Activated naive CD4-positive, alpha-beta T cell (primary cell): ENCODE measurements around the gene ORAI1.
"Not testable (repeated sequence)": the region's sequence is repeated elsewhere in the genome, so short reads cannot be mapped to it uniquely, and the experiment has no call there.

ENCODE experiments used
- DNase-seq, 4 experiments: peaks; one replicate each; lab custom pipeline; 2025; lab: John Stamatoyannopoulos, UW

The ORAI1 gene

DNA sequence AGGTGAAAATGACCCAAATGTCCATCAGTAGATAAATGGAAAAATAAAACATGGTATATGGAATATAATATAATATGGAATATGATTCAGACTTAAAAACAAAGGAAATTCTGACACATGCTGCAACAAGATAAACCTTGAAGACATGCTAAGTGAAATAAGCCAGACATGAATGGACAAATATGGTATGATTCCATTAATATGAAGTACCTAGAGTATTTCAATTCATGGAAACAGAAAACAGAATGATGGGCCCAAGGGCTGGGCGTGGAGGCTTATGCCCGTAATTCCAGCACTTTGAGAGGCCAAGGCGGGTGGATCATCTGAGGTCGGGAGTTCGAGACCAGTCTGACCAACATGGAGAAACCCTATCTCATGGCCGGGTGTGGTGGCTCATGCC, 22.7 kb upstream of the ORAI1 start:
- DNase-seq, result no peak

DNA sequence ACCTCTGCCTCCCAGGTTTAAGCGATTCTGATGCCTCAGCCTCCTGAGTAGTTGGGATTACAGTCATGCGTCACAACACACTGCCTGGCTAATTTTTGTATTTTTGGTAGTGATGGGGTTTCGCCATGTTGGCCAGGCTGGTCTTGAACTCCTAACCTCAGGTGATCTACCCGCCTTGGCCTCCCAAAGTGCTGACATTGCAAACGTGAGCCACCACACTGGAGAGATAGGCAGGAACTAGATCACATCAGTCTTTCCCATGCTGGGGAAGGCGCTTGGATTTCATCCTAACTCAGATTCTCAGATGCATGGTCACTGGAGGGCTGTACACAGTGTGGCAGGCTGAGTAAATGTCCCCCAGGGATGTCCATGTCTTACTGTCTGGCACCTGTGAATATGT, 18.0 kb upstream of the ORAI1 start:
- DNase-seq, result no peak

DNA sequence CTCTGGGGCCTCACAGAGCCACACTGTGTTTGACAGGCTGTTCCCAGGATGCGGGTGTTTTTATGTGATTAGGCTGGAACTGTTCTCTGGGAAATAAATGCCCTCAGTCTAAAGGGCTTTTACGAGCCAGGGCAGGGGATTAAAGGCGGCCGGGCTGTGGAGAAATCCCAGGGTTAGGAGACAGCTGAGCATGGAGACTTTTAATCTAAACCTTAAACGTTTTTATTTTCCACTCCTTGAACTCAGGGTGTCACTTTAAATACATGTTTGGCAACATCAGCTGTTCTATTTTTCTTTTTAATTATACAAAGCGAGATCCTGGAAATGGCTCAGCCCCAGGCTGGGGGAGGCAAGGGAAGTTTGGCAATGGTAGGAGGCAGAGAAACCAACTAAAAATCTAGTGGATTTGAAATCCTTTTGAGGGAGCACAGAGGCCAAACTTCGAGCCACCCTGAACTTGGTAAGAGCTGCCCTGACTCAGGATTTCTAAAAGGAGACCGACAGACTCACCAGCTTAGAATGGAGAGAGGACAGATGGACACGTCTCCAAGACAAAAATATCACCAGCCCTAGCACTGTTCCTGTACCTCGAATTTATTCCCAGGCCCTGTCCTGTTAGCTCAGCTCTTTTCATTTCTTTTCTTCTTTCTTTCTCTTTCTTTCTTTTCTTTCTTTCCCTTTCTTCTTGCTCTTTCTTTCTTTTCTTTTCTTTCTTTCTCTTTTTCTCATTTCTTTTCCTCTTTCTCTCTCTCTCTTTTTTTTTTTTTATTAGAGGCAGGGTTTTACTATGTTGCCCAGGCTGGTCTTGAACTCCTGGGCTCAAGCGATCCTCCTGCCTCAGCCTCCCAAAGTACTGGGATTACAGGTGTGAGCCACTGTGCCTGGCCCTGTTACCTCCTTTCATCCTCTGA, 15.8 kb upstream of the ORAI1 start:
- no peak for DNase-seq

DNA sequence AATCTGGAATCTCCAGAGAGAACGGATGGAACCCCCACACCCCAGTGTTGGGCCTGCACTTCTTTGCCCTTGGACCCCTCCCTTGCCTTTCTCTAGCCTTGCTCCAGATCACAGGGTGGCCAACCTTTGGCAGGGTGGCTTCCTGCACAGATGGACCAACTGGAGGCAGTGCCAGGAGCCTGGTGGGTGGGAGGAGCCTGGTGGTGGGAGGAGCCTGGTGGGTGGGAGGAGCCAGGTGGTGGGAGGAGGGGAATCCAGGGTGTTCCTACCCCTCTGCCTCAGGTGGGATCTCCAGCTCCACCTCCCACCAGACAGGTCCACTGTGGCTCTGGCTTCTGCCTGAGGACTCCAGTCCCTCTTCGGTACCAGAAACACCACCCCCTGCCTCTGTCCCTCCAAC, 15.0 kb upstream of the ORAI1 start:
- no peak for DNase-seq

DNA sequence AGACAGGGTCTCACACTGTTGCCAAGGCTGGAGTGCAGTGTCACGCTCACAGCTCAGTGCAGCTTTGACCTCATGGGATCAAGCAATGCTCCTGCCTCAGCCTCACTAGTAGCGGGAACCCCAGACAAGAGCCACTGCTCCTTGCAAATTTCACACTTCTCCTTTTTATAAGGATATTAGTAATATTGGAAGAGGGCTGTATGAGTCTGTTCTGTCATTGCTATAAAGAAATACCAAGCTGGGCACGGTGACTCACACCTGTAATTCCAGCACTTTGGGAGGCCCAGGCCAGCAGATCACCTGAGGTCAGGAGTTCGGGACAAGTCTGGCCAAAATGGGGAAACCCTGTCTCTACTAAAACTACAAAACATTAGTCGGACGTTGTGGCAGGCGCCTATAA, 12.9 kb upstream of the ORAI1 start:
- DNase-seq, result no peak

DNA sequence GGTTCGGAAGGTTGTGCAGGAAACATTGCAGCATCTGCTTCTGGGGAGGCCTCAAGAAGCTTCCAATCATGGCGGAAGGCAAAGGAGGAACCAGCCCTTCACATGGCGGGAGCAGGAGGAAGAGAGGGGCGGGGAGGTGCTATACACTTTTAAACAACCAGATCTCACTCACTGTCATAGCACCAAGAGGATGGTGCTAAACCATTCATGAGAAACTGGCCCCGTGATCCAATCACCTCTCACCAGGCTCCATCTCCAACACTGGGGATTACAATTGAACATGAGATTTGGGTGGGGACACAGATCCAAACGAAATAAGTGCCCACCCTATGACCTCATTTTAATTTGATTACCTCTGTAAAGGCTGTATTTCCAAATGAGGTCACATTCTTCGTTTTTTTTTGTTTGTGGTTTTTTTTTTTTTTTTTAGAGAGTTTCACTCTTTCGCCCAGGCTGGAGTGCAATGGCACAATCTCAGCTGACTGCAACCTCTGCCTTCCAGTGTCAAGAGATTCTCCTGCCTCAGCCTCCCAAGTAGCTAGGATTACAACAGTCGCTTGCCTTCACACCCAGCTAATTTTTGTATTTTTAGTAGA, 11.4 kb upstream of the ORAI1 start:
- DNase-seq, result no peak

DNA sequence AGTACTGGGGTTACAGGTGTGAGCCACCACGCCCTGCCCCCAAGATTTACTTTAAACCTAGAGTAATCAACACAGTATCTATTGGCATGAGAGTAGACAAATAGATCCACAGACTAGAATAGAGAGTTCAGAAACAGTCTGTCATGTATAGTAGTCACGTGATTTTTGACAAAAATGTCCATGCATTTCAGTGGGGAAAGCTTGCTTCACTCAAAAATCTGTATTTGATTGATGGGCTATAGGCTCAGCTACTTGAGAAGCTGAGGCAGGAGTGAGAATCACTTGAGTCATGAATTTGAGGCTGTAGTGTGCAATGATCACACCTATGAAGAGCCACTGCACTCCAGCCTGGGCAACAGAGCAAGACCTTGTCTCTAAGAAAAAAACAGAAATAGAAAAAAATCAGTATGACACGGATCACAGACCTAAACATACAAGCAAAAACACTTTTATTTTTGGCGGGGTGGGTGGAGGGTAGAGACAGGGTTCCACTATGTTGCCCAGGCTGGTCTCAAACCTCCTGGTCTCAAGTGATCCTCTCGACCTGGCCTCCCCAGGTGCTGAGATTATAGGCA, 7.6 kb upstream of the ORAI1 start:
- DNase-seq, result no peak

DNA sequence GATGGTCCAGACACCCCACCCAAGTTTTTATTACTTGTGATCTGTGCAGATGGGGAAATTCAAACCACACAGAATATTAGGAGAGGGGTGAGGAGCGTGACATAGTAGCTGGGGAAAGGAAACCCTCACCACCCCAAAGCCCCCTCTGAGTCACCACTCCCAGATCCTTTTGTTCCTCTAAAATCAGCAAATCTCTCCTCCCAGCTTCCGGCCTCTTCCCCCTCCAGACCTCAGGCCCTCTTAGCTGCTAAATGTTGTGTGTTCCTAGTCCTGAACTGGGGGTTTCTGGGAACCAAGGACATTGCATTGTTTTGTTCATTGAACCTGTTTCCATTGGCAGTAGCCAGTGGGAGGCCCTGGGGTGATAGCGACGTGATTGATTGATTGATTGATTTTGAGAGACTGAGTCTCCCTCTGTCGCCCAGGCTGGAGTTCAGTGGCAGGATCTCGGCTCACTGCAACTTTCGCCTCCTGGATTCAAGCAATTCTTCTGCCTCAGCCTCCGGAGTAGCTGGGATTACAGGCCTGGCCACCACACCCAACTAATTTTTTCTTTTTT, 5.9 kb upstream of the ORAI1 start:
- no peak for DNase-seq

DNA sequence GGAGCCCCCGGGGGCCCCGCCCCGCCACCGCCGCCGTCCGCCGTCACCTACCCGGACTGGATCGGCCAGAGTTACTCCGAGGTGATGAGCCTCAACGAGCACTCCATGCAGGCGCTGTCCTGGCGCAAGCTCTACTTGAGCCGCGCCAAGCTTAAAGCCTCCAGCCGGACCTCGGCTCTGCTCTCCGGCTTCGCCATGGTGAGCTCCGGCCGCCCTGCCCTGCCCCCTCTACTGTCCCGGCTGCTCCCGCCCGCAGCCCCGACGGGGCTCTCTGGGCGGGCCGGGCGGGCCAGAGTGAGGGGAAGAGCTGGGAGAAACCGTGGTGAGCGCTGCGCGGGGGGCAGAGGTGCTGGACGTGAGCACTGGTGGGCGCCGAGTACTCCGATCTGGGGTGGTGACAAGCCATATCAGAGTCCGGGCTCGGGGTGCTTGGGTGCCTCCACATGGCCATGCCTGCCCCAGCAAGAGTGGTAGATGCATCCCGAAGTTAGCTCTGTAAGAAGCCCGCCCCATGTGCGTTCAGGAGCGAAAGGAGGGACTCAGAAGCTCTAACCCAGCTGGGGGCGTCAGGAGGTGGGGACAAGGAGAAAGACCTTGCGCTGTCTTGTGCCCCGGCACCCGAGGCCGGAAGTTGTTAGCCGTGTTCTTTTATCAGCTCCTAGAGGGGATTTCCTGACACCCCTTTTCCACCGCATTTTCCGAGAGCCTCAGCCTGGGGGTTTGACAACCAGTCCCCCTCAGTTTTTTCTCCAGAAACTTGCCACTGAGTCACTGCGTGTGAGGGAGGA, 717 bp downstream of the ORAI1 start:
- DNase-seq, result peak; percentile 54 to 70 (median 65)

DNA sequence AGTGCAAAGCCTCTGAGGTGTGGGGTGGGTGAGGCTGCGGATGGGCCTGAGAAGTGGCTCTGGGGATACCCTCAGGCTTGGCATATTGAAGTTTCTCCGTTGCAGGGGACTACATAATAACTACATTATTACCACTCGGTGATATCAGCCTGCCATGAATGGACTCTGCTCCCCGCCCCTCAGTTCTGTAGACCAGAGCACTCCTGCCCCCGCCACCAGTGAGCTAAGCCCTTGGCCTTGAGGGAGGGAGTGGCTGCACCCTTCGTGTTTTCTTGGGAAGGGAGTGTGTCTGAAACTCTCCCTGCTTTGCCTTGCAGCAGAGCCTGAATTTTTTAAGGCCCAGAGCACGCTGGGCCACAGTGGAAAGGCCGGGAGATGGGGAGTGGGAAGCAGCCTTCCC, 1.7 kb downstream of the ORAI1 start:
- DNase-seq, result no peak

DNA sequence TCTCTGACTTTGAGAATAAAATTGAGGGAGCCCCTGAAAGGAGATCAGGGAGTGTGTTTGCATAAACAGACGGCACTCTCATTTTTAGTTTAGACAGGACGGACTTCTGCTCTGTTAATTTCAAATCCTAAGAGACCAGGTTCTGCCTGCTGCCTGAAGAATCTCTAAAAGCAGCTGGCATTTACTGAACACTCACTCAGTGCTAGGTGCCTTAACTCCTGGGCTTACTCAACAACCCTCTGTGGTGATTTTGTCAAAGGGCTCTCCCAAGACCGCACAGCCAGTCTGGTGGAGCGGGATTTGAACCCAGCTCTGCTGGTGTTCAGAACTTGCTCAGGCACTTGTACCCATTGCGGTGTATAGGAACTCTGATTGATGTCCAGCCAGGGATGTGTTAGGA, 2.2 kb downstream of the ORAI1 start:
- DNase-seq, result no peak

DNA sequence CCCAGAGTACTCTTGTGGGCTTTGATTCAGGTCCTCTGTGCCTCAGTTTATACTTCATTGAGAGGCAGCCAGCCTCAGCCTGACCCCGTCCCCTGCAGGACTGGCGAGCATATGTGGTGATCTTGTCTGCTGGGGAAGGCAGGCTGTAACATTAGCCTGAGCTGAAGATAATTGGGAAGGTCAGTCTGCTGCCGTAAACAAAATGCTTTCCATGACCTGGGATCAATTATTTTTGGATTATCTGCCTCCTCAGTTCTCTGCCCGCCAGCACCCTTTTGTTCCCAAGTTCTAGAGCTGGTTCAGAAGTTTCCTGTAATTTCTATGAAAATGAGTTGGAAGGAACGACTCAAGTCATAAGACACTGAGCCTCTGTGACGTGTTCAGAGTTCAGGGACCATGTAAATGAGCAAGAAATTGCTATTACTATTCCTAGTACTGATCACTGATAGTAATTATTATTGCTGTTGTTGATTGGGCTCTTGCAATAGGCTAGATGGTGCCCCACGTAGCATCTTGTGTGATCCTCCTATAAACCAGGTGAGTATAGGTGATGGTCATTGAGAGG, 4.5 kb downstream of the ORAI1 start:
- DNase-seq, result no peak

DNA sequence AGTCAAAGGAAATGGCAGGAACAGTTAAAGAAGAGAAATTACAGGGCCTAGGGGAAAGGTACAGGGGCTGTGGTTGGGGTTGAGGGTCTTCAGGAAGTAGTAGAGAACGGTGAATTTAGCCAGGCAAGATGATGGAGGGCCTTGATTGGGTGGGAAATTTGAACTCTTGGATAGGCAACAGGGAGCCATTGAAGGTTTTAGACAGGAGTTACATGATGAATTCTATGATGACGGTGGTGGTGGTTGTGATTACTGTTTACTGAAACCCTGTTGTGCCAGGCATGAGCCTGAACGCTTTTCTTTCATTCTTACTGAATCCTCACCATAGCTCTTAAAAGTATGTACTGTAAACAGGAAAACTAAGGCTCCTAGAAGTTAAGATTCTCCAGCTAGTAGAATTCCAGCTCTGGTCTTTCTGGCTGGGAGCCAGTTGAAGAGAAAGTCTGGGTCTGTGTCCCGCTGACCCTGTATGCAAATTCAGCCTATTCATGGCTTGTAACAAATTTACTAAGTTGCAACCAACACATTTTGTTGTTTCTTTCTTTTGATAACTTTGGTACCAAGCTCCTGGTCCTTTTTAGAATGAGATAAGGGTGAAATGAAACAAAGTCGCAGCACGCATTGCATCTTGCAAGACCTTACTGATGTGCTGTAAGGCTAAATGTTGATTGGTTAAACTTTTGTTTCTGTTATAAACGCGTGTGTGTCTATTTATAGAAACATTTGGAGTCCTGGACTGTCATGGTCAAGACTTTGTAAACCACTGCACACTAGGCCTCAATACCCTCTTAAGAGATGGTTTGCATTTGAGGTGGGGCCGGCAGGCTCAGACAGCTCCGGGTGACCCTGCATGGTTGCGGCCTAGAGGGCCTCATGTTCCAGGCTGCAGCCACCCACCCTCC, 6.0 kb downstream of the ORAI1 start:
- DNase-seq, result no peak

DNA sequence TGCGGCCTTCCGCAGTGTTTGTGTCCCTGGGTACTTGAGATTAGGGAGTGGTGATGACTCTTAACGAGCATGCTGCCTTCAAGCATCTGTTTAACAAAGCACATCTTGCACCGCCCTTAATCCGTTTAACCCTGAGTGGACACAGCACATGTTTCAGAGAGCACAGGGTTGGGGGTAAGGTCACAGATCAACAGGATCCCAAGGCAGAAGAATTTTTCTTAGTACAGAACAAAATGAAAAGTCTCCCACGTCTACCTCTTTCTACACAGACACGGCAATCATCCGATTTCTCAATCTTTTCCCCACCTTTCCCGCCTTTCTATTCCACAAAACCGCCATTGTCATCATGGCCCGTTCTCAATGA, 7.5 kb downstream of the ORAI1 start:
- not testable (repeated sequence) for DNase-seq

DNA sequence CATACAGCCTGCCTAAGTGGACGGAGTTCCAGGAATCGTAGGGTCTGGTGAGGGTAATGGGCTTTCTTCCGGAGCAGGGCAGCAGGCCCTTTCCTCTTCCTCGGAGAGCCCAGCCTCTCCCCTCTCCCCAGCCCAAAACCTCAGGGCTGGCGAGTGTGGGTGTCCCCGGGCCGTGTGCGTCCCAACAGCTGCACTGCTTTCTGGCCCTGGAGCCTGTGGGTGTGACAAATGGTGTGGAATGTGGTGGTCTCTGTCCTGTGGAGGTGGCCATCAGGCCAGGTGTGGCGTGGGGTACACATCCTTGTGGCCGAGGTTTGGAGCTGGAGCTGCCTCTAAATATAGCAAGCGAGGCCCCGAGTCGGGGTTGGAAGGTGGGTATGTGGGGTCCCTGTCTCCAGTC, 8.5 kb downstream of the ORAI1 start:
- DNase-seq, result no peak

DNA sequence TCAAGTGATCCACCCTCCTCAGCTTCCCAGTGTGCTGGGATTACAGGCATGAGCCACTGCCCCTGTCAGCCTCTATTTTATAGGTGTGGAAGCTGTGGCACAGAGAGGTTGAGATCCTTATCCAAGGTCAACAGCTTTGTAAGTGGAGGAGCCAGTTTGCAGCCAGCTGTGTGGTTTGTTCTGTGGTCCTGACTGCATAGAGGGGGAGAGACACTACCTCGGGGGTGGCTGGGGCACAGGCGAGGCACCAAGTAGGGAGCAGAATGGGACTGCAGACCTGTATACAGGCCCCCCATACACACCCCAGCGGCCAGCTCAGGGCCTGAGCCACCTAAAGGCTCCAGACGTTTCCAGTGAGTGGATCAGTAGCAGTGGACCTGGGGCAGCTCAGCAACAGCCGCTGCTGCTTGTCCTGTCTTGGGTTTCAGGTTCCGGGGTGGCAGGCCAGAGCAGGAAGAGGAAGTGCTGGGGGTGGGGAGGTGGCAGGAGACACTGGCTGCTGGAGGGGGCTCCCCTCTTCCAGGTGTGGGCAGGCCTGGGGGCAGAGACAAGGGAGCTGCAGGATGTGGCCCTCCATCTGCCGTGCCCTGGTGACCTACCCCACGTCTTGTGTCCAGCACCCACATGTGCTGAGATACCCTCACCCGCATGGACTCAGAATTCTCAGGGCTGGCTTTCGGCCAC, 11.0 kb downstream of the ORAI1 start:
- DNase-seq, result peak in 2 of 4 experiments; percentile 14 to 36

DNA sequence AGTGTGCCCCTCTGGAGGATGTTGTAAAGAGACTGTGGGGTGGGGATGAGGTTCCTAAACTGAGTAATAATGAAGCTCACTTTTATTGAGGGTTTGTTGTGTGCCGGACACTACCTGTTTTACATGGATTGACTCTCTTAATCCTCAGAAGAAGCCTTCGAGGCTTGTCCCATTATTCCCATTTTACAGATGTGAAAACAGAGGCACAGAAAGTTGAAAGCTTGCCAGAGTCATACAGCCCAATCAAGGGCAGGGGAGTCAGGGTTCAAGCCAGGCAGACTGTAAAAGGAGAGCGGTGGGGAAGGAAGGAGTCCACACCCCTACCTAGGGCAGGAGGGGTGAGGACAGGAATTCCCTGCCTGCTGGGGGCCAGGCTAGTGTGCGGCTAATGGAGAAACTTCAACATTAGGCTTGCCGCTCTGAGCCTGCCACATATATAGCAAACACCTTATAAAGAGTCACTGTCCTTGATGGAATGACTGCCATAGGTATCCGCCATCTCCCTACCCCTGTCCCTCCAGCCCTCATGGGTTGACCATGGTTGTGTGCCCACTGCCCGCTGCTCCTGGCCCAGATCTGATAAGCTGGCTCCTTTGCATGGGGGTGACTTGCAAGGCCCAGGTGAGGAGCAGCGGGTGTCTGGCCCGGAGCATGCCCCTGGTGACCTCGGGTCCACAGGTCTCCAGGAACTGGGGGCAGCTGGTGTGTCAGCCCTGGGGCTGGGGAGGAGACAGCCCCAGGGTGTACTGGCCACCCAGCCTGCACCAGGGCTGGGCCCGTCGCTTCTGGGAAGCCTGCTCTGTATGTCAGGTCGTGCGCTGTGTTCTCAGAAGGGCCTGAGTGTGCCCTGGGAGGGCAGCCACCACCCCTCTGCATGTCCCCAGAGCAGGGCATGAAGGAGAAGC, 12.2 kb downstream of the ORAI1 start:
- DNase-seq, result no peak

DNA sequence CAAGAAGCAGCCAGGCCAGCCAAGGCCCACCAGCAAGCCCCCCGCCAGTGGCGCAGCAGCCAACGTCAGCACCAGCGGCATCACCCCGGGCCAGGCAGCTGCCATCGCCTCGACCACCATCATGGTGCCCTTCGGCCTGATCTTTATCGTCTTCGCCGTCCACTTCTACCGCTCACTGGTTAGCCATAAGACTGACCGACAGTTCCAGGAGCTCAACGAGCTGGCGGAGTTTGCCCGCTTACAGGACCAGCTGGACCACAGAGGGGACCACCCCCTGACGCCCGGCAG, 15.0 kb downstream of the ORAI1 start:
- DNase-seq, result no peak

DNA sequence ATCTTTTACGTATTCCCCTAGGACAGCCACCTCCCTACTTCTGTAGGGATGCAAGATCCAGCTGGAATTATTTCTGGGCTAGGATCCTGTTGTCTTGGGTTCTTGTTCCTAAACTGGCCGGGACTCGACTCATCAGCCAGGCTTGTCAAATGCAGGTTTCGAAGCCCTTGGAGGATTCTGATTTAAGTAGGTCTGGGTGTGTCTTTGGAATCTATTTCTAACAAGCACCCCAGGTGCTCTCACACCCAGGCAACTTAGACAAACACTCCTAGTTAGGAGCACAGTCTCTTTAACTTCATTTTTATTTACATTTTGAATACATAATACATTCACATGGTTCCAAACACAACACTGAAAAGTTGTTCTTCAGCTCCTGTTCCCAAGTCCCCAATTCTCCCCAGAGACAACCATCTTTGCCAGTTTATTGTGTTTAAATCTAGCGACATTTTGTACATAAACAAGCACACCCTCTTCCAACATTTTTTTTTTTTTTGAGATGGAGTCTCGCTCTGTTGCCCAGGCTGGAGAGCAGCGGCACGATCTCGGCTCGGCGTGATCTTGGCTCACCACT, 22.2 kb downstream of the ORAI1 start:
- DNase-seq, result no peak
